ENCODE data around the gene NAV2.

DNA sequence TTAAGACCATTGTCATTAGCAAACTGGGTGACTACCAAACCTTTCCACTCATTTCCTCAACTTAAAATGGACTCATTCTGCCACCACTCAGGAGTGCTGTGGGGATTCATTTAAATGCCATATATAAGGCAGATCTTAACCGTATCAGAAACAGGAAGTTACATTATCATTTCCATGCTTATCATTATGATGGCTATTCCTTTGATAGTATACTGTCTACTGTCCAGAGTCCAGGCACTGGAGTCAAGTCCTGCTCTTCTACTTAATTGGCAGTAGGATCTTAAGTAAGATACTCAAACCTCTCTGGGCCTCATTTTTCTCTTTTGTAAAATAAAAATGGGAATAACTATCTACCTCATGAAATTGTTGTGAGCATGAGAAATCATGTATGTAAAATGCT, 8.4 kb upstream of the NAV2 start:
- TF ChIP-seq POLR2A (IDR thresholded peaks at IDR 0.05; ENCODE audit: low read length) = no peak
- no peak for TF ChIP-seq GATA1 (IDR thresholded peaks at IDR 0.05; ENCODE audit: low read depth, low read length)

Measured in erythroblast (primary cell).